Stimulated activated CD4-positive, alpha-beta T cell treated with anti-CD3 and anti-CD28 coated beads, Interleukin-2, amount 100 ng/mL, for 24 hours (primary cell): ENCODE data around the gene MRPL3.

Experiments used
- DNase-seq, 2 donors: peaks; one replicate each; pipeline ENCODE4 v3.0.0-alpha.2; 2020

MRPL3 gene

GRCh38 chr3:131502530-131503319 is at the start of gene MRPL3:
Gene MRPL3 (minus strand): TSS chr3:131502971. CDS start chr3:131502821, 150 bp downstream.
- peak; percentile 87 for DNase-seq

- no peak for DNase-seq
Observed at GRCh38 chr3:131551761-131552160, 49.0 kb upstream of the MRPL3 start.

DNA sequence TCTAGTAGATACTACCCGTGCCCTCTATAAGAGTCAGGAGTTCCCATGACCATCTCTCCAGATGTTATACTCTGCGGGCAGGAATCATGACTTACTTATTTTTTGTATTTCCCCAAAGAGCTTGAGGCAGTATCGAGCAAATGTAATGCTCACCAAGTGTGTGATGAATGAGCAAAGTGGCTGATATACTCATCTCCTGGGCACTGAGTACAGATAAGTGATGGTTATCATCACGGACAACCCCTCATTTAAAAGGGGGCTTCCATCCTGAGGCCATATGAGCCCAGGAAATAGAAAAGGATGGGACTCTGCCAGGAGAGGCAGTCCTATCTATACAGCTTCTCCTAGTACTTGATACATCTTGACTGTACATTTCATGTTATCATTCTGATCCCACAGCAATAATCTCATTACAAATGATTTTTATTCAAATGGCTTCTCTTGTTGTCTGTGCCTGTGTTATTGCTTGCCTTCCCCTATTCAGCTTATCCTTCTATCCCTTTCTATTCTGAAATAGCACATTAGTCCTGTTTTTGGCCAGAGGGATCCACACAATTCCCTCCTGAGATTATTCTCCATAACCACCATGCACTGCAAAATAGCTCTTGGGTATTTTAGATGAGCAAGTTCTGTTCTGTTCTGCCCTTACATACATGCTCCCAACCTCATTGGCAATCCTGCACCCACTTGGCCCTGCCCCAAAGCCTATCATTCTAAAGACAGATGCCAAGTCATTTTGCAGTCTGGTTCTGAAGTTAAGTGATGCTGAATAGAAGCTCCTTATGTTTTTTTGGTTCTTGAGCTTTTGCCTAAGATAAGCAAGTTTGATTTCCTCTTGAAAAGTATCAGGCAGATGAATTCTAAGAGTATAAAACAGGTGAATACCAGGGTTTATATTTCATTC is 48.0 kb upstream of the MRPL3 start:
- no peak for DNase-seq

GRCh38 chr3:131549340-131549739 is 46.6 kb upstream of the MRPL3 start:
- DNase-seq: peak in 1 of 2 donors; percentile 2

DNA sequence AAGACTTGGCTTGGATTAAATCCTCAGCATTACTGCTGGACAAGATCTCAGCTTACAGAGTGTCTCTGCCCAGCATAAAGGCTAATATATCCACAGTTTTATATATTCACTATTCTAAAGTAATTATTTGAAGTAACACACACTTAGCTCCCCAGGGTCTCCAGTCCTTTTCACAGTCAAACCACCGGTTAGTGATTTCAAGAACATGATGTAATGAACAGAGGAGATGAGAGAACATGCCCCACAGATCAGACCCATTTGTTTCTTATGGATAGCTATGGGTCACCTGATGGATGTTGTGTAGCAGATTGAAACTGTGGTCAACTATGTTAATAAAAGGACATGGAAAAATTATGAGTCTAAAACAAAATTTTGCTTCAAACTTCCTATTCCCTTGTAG is 44.8 kb upstream of the MRPL3 start:
- no peak for DNase-seq

DNA sequence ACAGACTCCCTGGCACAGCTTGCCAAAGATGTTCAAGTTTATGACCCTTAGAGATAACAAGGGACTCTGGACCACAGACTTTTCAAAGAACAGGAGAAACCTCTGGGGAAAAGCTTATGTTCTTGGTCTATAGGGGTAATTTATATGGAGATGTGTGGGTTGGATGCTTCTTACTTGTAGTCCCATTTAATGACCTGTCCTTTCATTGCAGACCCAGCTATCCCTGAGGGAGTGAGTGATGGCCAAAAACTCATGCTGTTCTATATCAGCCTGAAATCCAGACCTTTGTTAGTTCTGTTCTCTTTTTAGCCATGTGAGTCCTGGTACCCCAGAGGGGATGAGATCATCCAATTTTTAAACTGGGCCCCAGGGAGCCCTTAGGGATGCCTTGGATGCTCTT is 43.7 kb upstream of the MRPL3 start:
- no peak for DNase-seq

GRCh38 chr3:131544557-131544956 is 41.8 kb upstream of the MRPL3 start:
- DNase-seq: no peak

GRCh38 chr3:131543714-131544113 is 40.9 kb upstream of the MRPL3 start:
- DNase-seq: no peak

DNA sequence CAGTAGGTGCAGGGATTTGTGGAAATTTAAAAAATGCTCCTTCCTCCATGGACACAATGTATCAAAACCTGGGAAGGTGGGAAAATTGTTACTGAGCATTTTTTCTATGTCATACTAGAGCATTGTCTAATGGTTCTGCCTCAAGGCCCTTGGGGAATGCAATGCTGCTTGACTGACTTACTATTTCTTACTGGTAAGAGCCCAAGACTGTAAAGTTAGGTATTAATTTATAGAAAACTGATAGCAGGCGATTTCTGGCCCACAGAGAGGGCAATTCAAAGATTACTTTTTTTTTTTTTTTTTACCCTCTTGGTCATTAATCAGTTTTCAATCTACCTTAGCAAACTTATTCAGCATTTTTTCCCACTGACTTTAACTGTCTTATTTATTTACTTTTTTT is 38.5 kb upstream of the MRPL3 start:
- no peak for DNase-seq

- no peak for DNase-seq
Observed at GRCh38 chr3:131540821-131541220, 38.0 kb upstream of the MRPL3 start.

DNA sequence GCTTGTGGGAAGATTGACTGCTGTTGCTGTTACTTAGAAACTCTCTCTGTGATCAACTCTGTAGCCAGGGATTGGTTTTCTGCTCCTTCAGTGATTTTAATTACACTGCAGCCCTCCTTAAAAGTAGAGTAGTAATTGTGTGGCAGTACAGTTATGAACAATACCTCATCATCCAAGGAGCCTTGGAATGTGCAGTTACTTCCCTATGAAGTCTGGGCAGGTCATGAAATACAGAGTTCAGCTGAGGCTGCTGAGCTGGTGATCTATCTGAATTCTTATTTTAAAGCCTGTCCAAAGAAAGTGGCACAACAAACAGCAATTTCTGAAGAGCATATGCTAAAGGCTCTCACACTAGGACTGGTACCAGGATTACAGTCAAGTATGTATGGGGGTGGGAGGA is 37.4 kb upstream of the MRPL3 start:
- DNase-seq: no peak

GRCh38 chr3:131538968-131539367 is 36.2 kb upstream of the MRPL3 start:
- no peak for DNase-seq

GRCh38 chr3:131537531-131537930 is 34.8 kb upstream of the MRPL3 start:
- DNase-seq: no peak

- DNase-seq: no peak
Observed at GRCh38 chr3:131535596-131535995, 32.8 kb upstream of the MRPL3 start.

GRCh38 chr3:131535131-131535530 is 32.4 kb upstream of the MRPL3 start:
- DNase-seq: no peak

- no peak for DNase-seq
Observed at GRCh38 chr3:131532645-131533044, 29.9 kb upstream of the MRPL3 start.

GRCh38 chr3:131530843-131531242 is 28.1 kb upstream of the MRPL3 start:
- no peak for DNase-seq

- DNase-seq: no peak
Observed at GRCh38 chr3:131530388-131530787, 27.6 kb upstream of the MRPL3 start.

GRCh38 chr3:131526801-131527347 is 24.1 kb upstream of the MRPL3 start:
- peak in 1 of 2 donors; percentile 32 for DNase-seq

GRCh38 chr3:131518680-131519079 is 15.9 kb upstream of the MRPL3 start:
- no peak for DNase-seq

- no peak for DNase-seq
Observed at GRCh38 chr3:131505421-131505820, 2.6 kb upstream of the MRPL3 start.

DNA sequence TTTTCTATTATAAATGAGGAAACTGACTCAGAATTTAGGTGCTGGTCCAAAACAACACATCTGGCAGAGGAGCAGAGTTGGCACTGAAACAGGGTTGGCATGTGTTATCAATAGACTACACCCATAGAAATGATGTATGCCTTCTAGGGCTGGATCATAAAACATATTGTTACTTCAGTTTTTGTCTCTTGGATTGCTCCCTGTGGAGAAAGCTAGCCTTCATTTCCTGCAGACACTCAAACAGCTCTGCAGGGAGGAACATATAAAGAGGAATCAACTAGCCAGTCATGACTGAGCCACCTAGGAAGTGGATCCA is 507 bp upstream of the MRPL3 start:
- no peak for DNase-seq

- no peak for DNase-seq
Observed at GRCh38 chr3:131501949-131502348, 822 bp downstream of the MRPL3 start.

DNA sequence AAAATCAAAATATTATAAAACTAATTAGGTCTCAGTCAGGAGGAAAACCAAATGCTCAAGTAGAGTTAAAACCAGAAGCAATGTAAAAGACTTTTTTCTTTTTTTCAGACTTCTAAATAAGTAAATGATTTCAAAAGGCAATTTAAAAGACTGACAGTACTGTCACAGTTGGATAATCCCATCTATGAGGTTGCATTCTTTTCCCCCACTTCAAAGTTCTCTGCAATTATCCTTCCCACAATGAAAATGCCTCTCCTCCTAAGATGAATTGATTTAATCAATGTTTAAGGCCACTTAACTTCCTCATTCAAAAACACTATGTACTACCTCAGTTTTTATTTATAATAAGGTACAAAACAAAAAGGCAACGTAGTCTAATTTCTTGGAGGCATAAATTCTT is 8.1 kb downstream of the MRPL3 start:
- no peak for DNase-seq
